Liver (tissue), 9 donors: ENCODE data around the gene RBBP7. TPM values are rescaled to one million over a fixed set of nuclear protein-coding genes. Genes with fewer than 3 reads are reported as not detected.

ENCODE experiments used
- DNase-seq: peaks from one replicate; pipeline ENCODE4 v3.0.0-alpha.2; 2017; ENCODE audit warnings: low spot score
- H3K27ac ChIP-seq, 2 donors: one replicate each; pipeline ENCODE4 v1.7.0; 2013; ENCODE audit warnings: inconsistent platforms in 2 of 2, low read length in 2 of 2, control low read depth in 1 of 2, low read depth in 1 of 2, mild to moderate bottlenecking in 1 of 2
- H3K27me3 ChIP-seq, 4 donors: one replicate each; pipeline versions ENCODE4 v1.6.1 to v1.7.0; 2013; ENCODE audit warnings: low read length in 3 of 4, inconsistent platforms in 1 of 4, mild to moderate bottlenecking in 1 of 4, moderate library complexity in 1 of 4; ENCODE audit not compliant: control insufficient read depth in 4 of 4, insufficient read depth in 4 of 4
- H3K36me3 ChIP-seq, 4 donors: one replicate each; pipeline versions ENCODE4 v1.6.1 to v1.7.0; 2013; ENCODE audit warnings: low read length in 3 of 4, mild to moderate bottlenecking in 3 of 4, low read depth in 1 of 4, moderate library complexity in 1 of 4; ENCODE audit not compliant: control insufficient read depth in 4 of 4, insufficient read depth in 3 of 4
- H3K4me1 ChIP-seq, 4 donors: one replicate each; pipeline versions ENCODE4 v1.6.1 to v1.7.0; 2013; ENCODE audit warnings: low read length in 3 of 4, mild to moderate bottlenecking in 3 of 4, moderate library complexity in 1 of 4; ENCODE audit not compliant: control insufficient read depth in 4 of 4, insufficient read depth in 4 of 4
- H3K4me3 ChIP-seq, 3 donors: one replicate each; pipeline versions ENCODE4 v1.6.1 to v1.7.0; 2013; ENCODE audit warnings: low read length in 3 of 3, control low read depth in 1 of 3, low read depth in 1 of 3, mild to moderate bottlenecking in 1 of 3
- H3K9ac ChIP-seq, 2 donors: one replicate each; pipeline ENCODE4 v1.7.0; 2013; ENCODE audit warnings: low read length in 2 of 2, mild to moderate bottlenecking in 2 of 2, moderate library complexity in 2 of 2, control low read depth in 1 of 2, low read depth in 1 of 2
- H3K9me3 ChIP-seq, 4 donors: one replicate each; pipeline versions ENCODE4 v1.6.1 to v1.7.0; 2013; ENCODE audit warnings: low read length in 3 of 4; ENCODE audit not compliant: control insufficient read depth in 4 of 4
- ATF3 ChIP-seq: IDR thresholded peaks from 2 replicates; pipeline ENCODE4 v1.6.1; 2016; ENCODE audit warnings: antibody characterized with exemption
- CTCF ChIP-seq: fragments of 150-350 bp; IDR thresholded peaks from 2 replicates; pipeline ENCODE4 v1.5.1; 2017; ENCODE audit warnings: improper control_type of control experiment, low read depth, low read length; ENCODE audit not compliant: missing input control
- EGR1 ChIP-seq, 2 donors: IDR thresholded peaks; 2 replicates each; pipeline ENCODE4 v1.6.1; 2016 to 2018; ENCODE audit warnings: antibody characterized with exemption in 2 of 2, low read depth in 2 of 2
- FOXA1 ChIP-seq: IDR thresholded peaks from 2 replicates; pipeline ENCODE4 v1.6.1; 2016; ENCODE audit warnings: antibody characterized with exemption
- FOXA2 ChIP-seq: IDR thresholded peaks from 2 replicates; pipeline ENCODE4 v1.6.1; 2016; ENCODE audit warnings: antibody characterized with exemption
- GABPA ChIP-seq, 2 donors: IDR thresholded peaks in 1 of 2; conservative IDR thresholded peaks in 1 of 2; 2 replicates each; pipeline ENCODE4 v1.6.1; 2016; ENCODE audit warnings: antibody characterized with exemption in 2 of 2, mild to moderate bottlenecking in 1 of 2, moderate library complexity in 1 of 2
- HNF4A ChIP-seq, 2 donors: conservative IDR thresholded peaks; 2 replicates each; pipeline ENCODE4 v1.6.1; 2016; ENCODE audit warnings: antibody characterized with exemption in 2 of 2, mild to moderate bottlenecking in 2 of 2
- HNF4G ChIP-seq: IDR thresholded peaks from 2 replicates; pipeline ENCODE4 v1.6.1; 2016; ENCODE audit warnings: antibody characterized with exemption
- JUND ChIP-seq, 2 donors: IDR thresholded peaks; 2 replicates each; pipeline ENCODE4 v1.6.1; 2016; ENCODE audit warnings: antibody characterized with exemption in 2 of 2
- MAX ChIP-seq: IDR thresholded peaks from 2 replicates; pipeline ENCODE4 v1.6.1; 2016; ENCODE audit warnings: antibody characterized with exemption
- NR2F2 ChIP-seq: IDR thresholded peaks from 2 replicates; pipeline ENCODE4 v1.6.1; 2016; ENCODE audit warnings: antibody characterized with exemption
- RAD21 ChIP-seq, 2 donors: IDR thresholded peaks; 2 replicates each; pipeline ENCODE4 v1.6.1; 2016; ENCODE audit warnings: antibody characterized with exemption in 2 of 2, mild to moderate bottlenecking in 2 of 2
- REST ChIP-seq: IDR thresholded peaks from 2 replicates; pipeline ENCODE4 v1.6.1; 2016; ENCODE audit warnings: antibody characterized with exemption, mild to moderate bottlenecking
- RXRA ChIP-seq, 2 donors: IDR thresholded peaks; 2 replicates each; pipeline ENCODE4 v1.6.1; 2017 to 2018; ENCODE audit warnings: antibody characterized with exemption in 2 of 2, mild to moderate bottlenecking in 1 of 2
- SP1 ChIP-seq: IDR thresholded peaks from 2 replicates; pipeline ENCODE4 v1.6.1; 2018; ENCODE audit warnings: antibody characterized with exemption, mild to moderate bottlenecking
- TAF1 ChIP-seq: conservative IDR thresholded peaks from 2 replicates; pipeline ENCODE4 v1.6.1; 2016; ENCODE audit warnings: antibody characterized with exemption, mild to moderate bottlenecking
- YY1 ChIP-seq: IDR thresholded peaks from 2 replicates; pipeline ENCODE4 v1.6.1; 2016; ENCODE audit warnings: antibody characterized with exemption, mild to moderate bottlenecking
- ZBTB33 ChIP-seq: IDR thresholded peaks from 2 replicates; pipeline ENCODE4 v1.6.1; 2016; ENCODE audit warnings: antibody characterized with exemption
- WGBS: extraction: QIAGEN DNeasy Blood & Tissue Kit; methylation state at CpG from one replicate; pipeline ENCODE4 v1.1.7; 2013; 5-methylcytosine and 5-hydroxymethylcytosine counted together
- polyA plus RNA-seq, 2 donors: library from polyadenylated mRNA; stranded (reverse) in 1 of 2; unstranded in 1 of 2; fragments of 200-250 nt in 1 of 2; fragments of >200 nt in 1 of 2; fragmentation: Nextera tagmentation in 1 of 2; extraction: Ambion mirVana in 1 of 2; gene quantifications; one replicate each; pipeline versions ENCODE4 v1.2.1 to v1.2.3, GENCODE V29; 2013 to 2015
- total RNA-seq, 2 donors: library from RNA; depleted of rRNA; stranded (reverse); fragments of >200 nt; gene quantifications; one replicate each; pipeline ENCODE4 v1.2.3, GENCODE V29; 2014
- donor health status: healthy.
- donor health status: healthy.
- donor health status: healthy.
- donor health status: healthy.
- donor health status: healthy.

Gene RBBP7
- total and polyA plus RNA-seq, 4 donors: 32.5 to 77.9 (median 35.5) TPM

- Histone ChIP-seq H3K36me3 (peaks cover 0 to 20% (median 7%) of the 10 kb centered on the region in 4 donors), H3K4me1 (peaks cover 0 to 4% (median 0%) of the 10 kb centered on the region in 4 donors), H3K9ac (no peak overlapping the region), H3K9me3 (no peaks in the 10 kb centered on the region), H3K27me3 (no peaks in the 10 kb centered on the region), H3K4me3 (no peak overlapping the region), H3K27ac (no peak overlapping the region)
- DNase-seq: no peak
- TF ChIP-seq JUND (IDR thresholded peaks at IDR 0.05) (no peak), SP1 (no peak), HNF4A (conservative IDR thresholded peaks at IDR 0.05) (no peak), HNF4G (no peak), TAF1 (no peak), RAD21 (IDR thresholded peaks at IDR 0.05) (no peak), YY1 (no peak), REST (no peak), EGR1 (IDR thresholded peaks at IDR 0.05; ENCODE audit: low read depth in 2 of 2) (no peak), MAX (no peak), ATF3 (no peak), FOXA2 (no peak), FOXA1 (no peak), RXRA (IDR thresholded peaks at IDR 0.05) (no peak), GABPA (IDR thresholded peaks at IDR 0.05 in 1 of 2, conservative IDR thresholded peaks at IDR 0.05 in 1 of 2) (no peak), NR2F2 (no peak), CTCF (no peak), ZBTB33 (no peak)
- WGBS: 55% methylated on average over 5 of the region's 5 CpGs
These were observed 50.5 kb downstream of the RBBP7 start for GRCh38 chrX:16819634-16820033.
